Measurements from ENCODE around the gene UBE2F.

UBE2F gene

DNA sequence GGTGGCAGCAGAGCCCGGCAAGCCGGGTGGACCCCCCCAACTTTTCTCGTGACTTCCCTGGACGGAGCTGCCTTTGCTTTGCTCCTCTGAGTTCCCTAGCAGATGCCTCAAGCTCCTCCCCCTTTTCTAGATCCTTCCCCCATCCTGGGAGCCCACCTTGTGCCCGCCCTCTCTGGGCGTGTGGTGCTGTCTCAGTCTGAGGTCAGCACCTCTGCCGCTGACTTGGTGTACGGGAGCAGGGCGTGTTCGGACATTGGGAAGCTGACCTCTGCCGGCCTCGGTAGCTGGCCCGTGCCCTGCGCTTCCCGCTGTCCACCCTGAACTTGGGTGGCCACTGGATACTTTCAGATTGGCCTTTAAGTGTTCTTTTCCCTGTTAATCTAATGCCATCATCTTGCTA lies 113.7 kb downstream of the UBE2F start:
- no peak for DNase-seq (ENCODE audit: low read depth)

DNA sequence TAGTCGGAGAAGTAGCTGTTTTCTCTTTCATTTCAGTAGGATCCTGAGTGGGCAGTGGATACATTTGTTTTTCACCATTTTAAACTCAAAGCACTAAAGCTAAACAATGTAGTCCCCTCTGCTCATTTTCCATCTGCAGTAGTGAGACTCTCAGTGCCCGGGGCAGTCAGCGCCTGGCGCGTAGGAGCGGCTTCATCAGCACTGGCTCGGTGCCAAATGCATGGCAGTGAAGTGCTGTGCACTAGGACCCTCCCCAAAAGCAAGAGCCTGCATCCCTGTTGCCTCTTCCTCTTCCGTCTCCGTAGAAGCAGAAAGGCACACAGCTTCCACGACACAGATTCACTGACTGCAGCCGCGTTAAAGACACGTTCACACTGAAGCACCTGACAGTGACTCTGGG lies 114.3 kb downstream of the UBE2F start:
- DNase-seq (ENCODE audit: low read depth), result no peak

- DNase-seq (ENCODE audit: low read depth), result no peak
Measured at GRCh38 chr2:238081561-238081960, 114.7 kb downstream of the UBE2F start.

DNA sequence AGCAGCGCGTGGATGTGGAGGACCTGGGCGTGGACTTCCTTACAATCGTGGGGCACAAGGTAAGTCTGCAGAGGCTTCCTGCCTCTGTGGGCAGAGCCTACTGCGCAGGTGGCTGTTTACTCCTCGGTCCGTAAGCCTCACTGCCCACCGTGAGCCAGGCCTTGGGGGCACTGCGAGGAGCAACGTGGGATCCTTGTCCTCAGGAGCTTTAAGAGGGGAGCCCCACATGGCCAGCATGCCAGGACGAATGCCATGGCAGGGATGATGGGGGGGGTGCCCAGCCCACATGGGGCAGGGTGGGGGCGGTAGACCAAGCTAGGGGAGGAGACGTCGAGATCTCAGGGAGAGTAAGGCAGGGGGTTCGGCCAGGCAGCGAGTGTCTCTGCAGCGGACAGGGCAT lies 115.3 kb downstream of the UBE2F start:
- DNase-seq (ENCODE audit: low read depth), result no peak

GRCh38 chr2:238082827-238083226 lies 116.0 kb downstream of the UBE2F start:
- no peak for DNase-seq (ENCODE audit: low read depth)

DNA sequence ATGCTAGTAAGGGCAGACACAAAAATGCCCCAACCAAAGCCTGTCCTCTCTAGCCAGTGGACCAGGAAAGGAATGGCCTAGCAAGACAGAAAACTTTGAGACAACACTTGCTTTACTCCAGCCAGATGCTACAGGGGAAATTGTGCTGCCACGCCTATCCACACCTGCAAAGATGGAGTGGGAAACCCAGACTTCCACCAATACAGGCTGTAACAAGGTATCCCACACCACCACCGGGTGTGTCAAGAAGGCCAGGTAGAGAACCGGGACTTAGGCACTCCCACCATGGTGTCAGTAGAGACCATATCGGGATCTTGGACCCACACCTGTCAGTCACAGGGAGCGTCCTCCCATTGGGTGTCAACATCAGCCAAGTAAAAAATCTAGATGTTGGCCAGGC lies 117.1 kb downstream of the UBE2F start:
- no peak for DNase-seq (ENCODE audit: low read depth)

DNA sequence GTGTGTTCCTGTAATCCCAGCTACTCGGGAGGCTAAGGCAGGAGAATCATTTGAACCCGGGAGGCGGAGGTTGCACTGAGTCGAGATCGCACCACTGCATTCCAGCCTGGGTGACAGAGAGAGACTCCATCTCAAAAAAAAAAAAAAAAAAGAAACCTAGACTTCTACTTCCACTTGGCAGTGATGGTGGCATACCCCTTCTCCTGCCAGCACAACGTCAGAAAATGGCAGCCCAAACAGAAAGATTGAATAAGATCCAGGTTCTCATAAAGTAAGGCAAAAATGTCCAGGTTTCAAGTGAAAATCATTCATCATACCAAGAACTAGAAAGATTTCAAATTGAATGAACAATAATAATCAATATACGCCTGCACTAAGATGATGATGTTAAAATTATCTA lies 117.9 kb downstream of the UBE2F start:
- no peak for DNase-seq (ENCODE audit: low read depth)

DNA sequence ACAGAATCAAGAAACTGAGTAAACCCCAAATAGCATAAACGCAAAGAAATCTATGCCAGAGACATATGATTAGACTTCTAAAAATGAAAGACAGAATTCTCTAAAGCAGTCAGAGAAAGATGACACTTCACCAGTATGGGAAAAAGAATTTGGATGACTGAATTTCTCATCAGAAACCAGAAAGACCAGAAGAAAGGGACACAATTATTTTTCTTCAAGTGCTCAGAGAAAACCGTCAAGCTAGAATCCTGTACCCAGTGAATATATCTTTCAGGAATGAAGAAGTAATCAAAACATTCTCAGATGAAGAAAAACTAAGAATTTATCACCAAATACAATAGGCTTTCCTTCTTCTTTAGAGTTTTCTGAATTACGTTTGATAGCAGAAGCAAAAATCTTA lies 119.1 kb downstream of the UBE2F start:
- no peak for DNase-seq (ENCODE audit: low read depth)

- DNase-seq (ENCODE audit: low read depth), result no peak
Measured at GRCh38 chr2:238087211-238087610, 120.4 kb downstream of the UBE2F start.

- DNase-seq (ENCODE audit: low read depth), result no peak
Measured at GRCh38 chr2:238090887-238091286, 124.1 kb downstream of the UBE2F start.

- DNase-seq (ENCODE audit: low read depth), result no peak
Measured at GRCh38 chr2:238091436-238092060, 124.7 kb downstream of the UBE2F start.

Measured in activated T-helper 1 cell treated with Interleukin-2 at 50 U/mL for 16 hours (primary cell).